Tibial artery (tissue), 4 donors: ENCODE results near the gene PAK4.

Experiments used
- DNase-seq, 2 donors: peaks; one replicate each; pipeline ENCODE4 v3.0.0-alpha.2; 2019
- H3K27ac ChIP-seq, 2 donors: fragments of 200-600 bp; sonication (generic) in 1 of 2; 1 replicate in 1 of 2; 2 replicates in 1 of 2; pipeline ENCODE4 v1.5.1; 2018 to 2019; ENCODE audit warnings: mild to moderate bottlenecking in 1 of 2
- H3K27me3 ChIP-seq, 2 donors: fragments of 200-600 bp; sonication (generic) in 1 of 2; one replicate each; pipeline versions ENCODE4 v1.5.1 to v1.6.0; 2016 to 2019
- H3K36me3 ChIP-seq, 3 donors: fragments of 200-600 bp; sonication (generic) in 2 of 3; one replicate each; pipeline ENCODE4 v1.5.1; 2016 to 2019; ENCODE audit warnings: mild to moderate bottlenecking in 2 of 3
- H3K4me1 ChIP-seq, 4 donors: fragments of 200-600 bp; sonication (generic) in 2 of 4; 1 replicate in 3 of 4; 2 replicates in 1 of 4; pipeline ENCODE4 v1.5.1; 2016 to 2019
- H3K4me3 ChIP-seq, 2 donors: fragments of 200-600 bp; sonication (generic) in 1 of 2; 1 replicate in 1 of 2; 2 replicates in 1 of 2; pipeline ENCODE4 v1.5.1; 2018 to 2019; ENCODE audit warnings: mild to moderate bottlenecking in 2 of 2
- H3K9me3 ChIP-seq, 3 donors: fragments of 200-600 bp; sonication (generic) in 1 of 3; one replicate each; pipeline ENCODE4 v1.5.1; 2016 to 2019
- intact Hi-C: fragments of 100-400 bp; cut with DNase I; formaldehyde crosslinking; loops from one replicate; pipeline ENCODE4 v1.15.0; 2023; ENCODE audit warnings: low total_unique reads
- TF ChIP-seq, protein P1 (sequence below), 2 experiments: fragments of 200-600 bp in 1 of 2; fragments of 450-650 bp in 1 of 2; IDR thresholded peaks; one replicate each; pipeline ENCODE4 v1.5.1; 2017 to 2019; ENCODE audit warnings: antibody characterized with exemption in 2 of 2, mild to moderate bottlenecking in 1 of 2, moderate library complexity in 1 of 2

Gene PAK4

DNA sequence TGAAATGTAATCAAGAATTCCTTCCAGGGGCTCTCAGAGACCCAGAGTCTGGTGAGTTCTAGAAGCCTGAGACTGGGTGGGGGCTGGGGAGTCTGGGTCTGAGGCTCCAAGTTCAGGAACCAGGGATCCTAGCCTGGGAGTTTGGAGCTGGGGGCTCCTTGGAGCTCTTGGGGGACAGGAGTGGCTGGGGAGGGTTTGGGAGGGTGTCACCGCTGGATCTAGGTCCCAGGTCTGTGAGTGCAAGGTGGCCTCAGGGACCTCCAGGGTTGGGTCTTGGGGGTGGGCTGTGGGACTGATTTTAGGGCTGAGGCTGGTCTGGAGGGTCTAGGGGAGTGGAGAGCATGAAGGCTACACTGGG, 77.4 kb downstream of the PAK4 start:
- DNase-seq = no peak
- Histone ChIP-seq H3K4me1 (no peaks in the 10 kb centered on the region), H3K4me3 (no peak overlapping the region), H3K9me3 (no peaks in the 10 kb centered on the region), H3K27ac (no peak overlapping the region), H3K36me3 (no peaks in the 10 kb centered on the region), H3K27me3 (peaks cover 0 to 85% of the 10 kb centered on the region in 2 donors)
- TF ChIP-seq, protein P1, sequence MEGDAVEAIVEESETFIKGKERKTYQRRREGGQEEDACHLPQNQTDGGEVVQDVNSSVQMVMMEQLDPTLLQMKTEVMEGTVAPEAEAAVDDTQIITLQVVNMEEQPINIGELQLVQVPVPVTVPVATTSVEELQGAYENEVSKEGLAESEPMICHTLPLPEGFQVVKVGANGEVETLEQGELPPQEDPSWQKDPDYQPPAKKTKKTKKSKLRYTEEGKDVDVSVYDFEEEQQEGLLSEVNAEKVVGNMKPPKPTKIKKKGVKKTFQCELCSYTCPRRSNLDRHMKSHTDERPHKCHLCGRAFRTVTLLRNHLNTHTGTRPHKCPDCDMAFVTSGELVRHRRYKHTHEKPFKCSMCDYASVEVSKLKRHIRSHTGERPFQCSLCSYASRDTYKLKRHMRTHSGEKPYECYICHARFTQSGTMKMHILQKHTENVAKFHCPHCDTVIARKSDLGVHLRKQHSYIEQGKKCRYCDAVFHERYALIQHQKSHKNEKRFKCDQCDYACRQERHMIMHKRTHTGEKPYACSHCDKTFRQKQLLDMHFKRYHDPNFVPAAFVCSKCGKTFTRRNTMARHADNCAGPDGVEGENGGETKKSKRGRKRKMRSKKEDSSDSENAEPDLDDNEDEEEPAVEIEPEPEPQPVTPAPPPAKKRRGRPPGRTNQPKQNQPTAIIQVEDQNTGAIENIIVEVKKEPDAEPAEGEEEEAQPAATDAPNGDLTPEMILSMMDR (IDR thresholded peaks at IDR 0.05) = no peak
- intact Hi-C loops = no loop called here

DNA sequence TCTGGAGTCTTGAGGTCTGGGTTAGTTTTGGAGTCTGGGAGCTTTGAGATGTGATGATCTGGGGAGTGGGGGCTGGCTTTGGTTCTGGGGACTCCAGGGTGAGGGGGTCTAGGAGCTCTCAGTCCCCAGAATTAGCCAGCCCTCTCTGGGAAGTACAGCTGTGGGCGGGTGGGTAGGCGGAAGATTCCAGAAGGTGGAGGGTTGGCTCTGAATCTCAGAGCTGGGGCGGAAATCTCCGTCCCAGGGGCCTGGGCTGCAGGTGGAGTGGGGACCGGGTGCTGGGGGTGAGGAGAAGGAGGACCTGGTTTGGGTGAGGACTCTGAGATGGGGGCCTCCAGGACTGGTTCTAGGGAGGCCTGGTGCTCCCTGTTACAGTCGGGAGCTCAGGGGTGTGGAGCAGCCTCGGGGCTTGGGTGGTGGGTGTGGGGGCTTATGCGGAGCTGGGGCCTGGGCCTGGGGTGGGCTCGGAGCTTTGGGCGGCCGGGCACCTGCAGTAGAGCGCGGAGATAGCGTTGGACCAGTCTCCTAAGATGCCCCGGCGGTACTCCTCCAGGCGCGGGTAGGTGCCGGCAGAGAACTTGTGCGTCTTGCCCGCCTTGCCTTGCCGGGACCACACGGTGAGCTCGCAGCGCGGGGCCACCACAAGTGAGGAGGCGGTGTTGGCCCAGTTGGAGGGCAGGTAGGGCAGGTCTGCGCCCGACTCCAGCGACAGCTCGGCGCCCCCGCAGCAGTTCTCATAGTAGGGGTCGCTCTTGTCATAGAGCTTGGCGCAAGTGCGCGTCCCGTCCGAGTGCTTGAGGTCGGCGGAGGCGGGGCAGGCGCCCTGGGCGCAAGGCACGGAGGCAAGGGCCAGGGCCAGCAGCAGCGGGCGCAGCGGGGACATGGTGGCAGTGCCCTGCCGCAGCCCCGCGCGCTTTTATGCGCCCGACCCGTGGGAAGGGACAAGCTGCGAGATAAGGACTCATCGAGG, 78.1 kb downstream of the PAK4 start, which contains the start of gene SYCN:
Gene SYCN, minus strand, starts transcription at position 892 of the 970 bp plus-strand sequence. Its CDS starts 9 bp downstream, at position 883.
- no peak for DNase-seq
- TF ChIP-seq, protein P1 (IDR thresholded peaks at IDR 0.05) = no peak
- Histone ChIP-seq H3K27me3 (peaks cover 0 to 85% of the 10 kb centered on the region in 2 donors), H3K4me3 (no peak within 1 kb of the TSS), H3K36me3 (no peaks in the 10 kb centered on the region), H3K4me1 (no peaks in the 10 kb centered on the region), H3K27ac (no peak within 1 kb of the TSS), H3K9me3 (no peaks in the 10 kb centered on the region)
- intact Hi-C loops = no loop called here

DNA sequence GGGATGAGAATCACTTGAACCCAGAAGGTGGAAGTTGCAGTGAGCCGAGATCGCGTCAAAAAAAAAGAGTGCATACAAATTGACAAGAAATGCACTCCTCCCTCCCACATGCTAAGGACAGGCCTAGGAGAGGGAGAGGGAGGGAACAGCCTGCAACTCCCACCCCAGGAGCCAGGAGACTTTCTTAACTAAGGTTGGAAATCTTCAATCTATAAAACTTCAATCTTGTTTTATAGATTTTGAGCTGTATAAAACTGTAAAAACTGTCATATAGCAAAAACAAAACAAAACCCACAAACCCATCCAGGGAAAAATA, 79.8 kb downstream of the PAK4 start:
- Histone ChIP-seq H3K27me3 (peaks cover 0 to 68% of the 10 kb centered on the region in 2 donors), H3K9me3 (no peaks in the 10 kb centered on the region), H3K36me3 (no peaks in the 10 kb centered on the region), H3K27ac (no peak overlapping the region), H3K4me3 (no peak overlapping the region), H3K4me1 (no peaks in the 10 kb centered on the region)
- intact Hi-C loops = no loop called here
- no peak for DNase-seq
- TF ChIP-seq, protein P1 (IDR thresholded peaks at IDR 0.05) = no peak

DNA sequence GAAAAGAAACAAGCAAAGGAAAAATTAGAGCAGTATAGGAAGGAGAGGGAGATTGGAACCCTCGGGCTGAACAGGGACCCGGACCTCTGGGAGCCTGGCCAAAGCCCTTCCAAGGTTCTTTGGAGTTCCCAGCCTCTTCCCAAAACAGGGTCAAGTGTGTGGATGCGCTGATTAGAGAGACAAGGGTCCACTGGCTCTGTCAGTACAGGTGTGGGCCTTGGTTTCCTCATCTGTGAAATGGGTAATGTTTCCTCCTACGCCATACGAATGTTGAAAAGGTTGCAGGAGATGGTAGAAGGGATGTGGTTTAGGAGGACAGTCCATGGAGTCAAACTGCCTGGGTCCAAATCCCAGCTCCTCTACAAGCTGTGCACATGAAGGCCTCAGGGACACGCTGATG, 80.5 kb downstream of the PAK4 start:
- TF ChIP-seq, protein P1 (IDR thresholded peaks at IDR 0.05) = no peak
- Histone ChIP-seq H3K36me3 (no peaks in the 10 kb centered on the region), H3K9me3 (no peaks in the 10 kb centered on the region), H3K27me3 (peaks cover 0 to 63% of the 10 kb centered on the region in 2 donors), H3K4me1 (no peaks in the 10 kb centered on the region), H3K4me3 (no peak overlapping the region), H3K27ac (no peak overlapping the region)
- intact Hi-C loops = no loop called here
- DNase-seq = no peak

DNA sequence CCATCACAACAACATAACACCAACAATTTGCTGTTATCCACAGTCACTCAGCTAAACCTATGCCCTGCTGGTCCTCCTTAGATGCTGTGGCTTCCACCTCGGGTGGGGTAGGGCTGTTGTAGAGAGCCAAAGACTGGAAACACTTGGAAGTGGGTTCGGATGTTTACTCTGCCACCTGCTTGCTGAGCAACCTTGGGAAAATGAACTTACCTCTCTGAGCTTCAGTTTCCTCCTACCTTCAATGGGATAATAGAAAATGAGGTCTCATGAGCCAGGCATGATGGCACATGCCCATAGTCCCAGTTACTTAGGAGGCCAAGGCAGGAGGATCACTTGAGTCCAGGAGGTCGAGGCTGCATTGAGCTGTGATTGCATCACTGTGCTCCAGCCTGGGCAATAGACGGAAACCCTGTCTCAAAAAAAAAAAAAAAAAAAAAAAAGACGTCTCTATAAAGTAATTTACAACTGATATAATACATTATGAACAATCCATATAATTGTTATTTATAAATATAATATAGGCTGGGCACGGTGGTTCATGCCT, 81.8 kb downstream of the PAK4 start:
- H3K4me1 ChIP-seq = no peaks in the 10 kb centered on the region
- no peak for DNase-seq
- H3K9me3 ChIP-seq = no peaks in the 10 kb centered on the region
- no peak overlapping the region for H3K4me3 ChIP-seq
- TF ChIP-seq, protein P1 (IDR thresholded peaks at IDR 0.05) = no peak
- no peak overlapping the region for H3K27ac ChIP-seq
- intact Hi-C loops = no loop called here
- H3K27me3 ChIP-seq = peaks cover 0 to 61% of the 10 kb centered on the region in 2 donors
- no peaks in the 10 kb centered on the region for H3K36me3 ChIP-seq
